ENCODE results near the gene BCORL1. TPM values are rescaled to one million over a fixed set of nuclear protein-coding genes. Genes with fewer than 3 reads are reported as not detected.

Gene BCORL1
- total and polyA plus RNA-seq, 2 of the 8 experiments (the other 6 are each of a cell fraction or from before 2014, with no cell fraction given) = 1.4 to 6.2 TPM

GRCh38 chrX:130027569-130027968 lies 45.1 kb downstream of the BCORL1 start:
- H3K79me2 ChIP-seq (ENCODE audit: control insufficient read depth in 1 of 2, insufficient read depth in 2 of 2, low read length in 2 of 2) = no peaks in the 10 kb centered on the region
- peaks cover 0 to 7% (median 2%) of the 10 kb centered on the region in 4 experiments; a peak in 4 of 8 replicates for H3K36me3 ChIP-seq (ENCODE audit: control insufficient read depth in 2 of 4, insufficient read depth in 4 of 4, low read length in 3 of 4)
- no peak overlapping the region for H2BK5ac ChIP-seq (ENCODE audit: low read depth, low read length)
- H4K20me1 ChIP-seq (replicated peaks in 1 of 2; ENCODE audit: control insufficient read depth in 1 of 2, insufficient read depth in 2 of 2, low read length in 2 of 2) = peaks cover 0 to 2% of the 10 kb centered on the region in 2 experiments
- no peak overlapping the region for H3K4ac ChIP-seq (replicated peaks; ENCODE audit: insufficient read length, low read depth, low read length)
- ChIA-PET POLR2A (ENCODE audit: partially characterized antibody) (interaction anchor here (0.6 to 0.8 kb wide), 2 partner anchors 97 to 102 kb away, joined by 3 read pairs; no protein-coding TSS in a partner anchor), CTCF (ENCODE audit: partially characterized antibody) (interaction anchor here (0.5 to 6.6 kb wide), 24 partner anchors 8 to 1108 kb away, joined by 3 to 77 read pairs (median 4); no protein-coding TSS in a partner anchor)
- H2BK20ac ChIP-seq (ENCODE audit: low read length) = no peak overlapping the region
- H2AK5ac ChIP-seq (ENCODE audit: low read depth, low read length) = no peak overlapping the region
- no peak overlapping the region for H2AFZ ChIP-seq (ENCODE audit: low read length)
- H2BK12ac ChIP-seq (ENCODE audit: low read depth, low read length) = no peak overlapping the region
- H3K9me3 ChIP-seq (ENCODE audit: insufficient read depth in 2 of 2, low read depth in 1 of 2, low read length in 1 of 2) = no peaks in the 10 kb centered on the region
- H3K27me3 ChIP-seq (replicated peaks in 1 of 4; ENCODE audit: control insufficient read depth in 3 of 4, extremely low read depth in 1 of 4, insufficient read depth in 3 of 4, low read length in 3 of 4) = no peaks in the 10 kb centered on the region
- no peak overlapping the region for H4K8ac ChIP-seq (ENCODE audit: extremely low read depth, insufficient read depth, low read length)
- TF ChIP-seq TEAD4 (IDR thresholded peaks at IDR 0.05; ENCODE audit: low read depth, low read length) (no peak), SAP30 (IDR thresholded peaks at IDR 0.05; ENCODE audit: insufficient read depth, insufficient replicate concordance, low read length) (no peak), SRF (IDR thresholded peaks at IDR 0.05; ENCODE audit: low read depth, low read length) (no peak), CBX8 (IDR thresholded peaks at IDR 0.05; ENCODE audit: borderline replicate concordance, low read depth, low read length) (no peak), RFX5 (IDR thresholded peaks at IDR 0.05; ENCODE audit: borderline replicate concordance, low read depth, low read length) (no peak), MAX (IDR thresholded peaks at IDR 0.05) (no peak), YY1 (IDR thresholded peaks at IDR 0.05; ENCODE audit: low read depth, low read length) (no peak), ATF3 (IDR thresholded peaks at IDR 0.05; ENCODE audit: insufficient read depth, low read depth, low read length) (no peak)
- H3K4me3 ChIP-seq (ENCODE audit: extremely low read depth in 1 of 4, insufficient read depth in 2 of 4, low read depth in 3 of 4, low read length in 4 of 4) = no peak overlapping the region
- H3K9ac ChIP-seq (replicated peaks in 1 of 4; ENCODE audit: extremely low read depth in 1 of 4, low read depth in 3 of 4, low read length in 3 of 4) = no peak overlapping the region
- H3K23ac ChIP-seq (ENCODE audit: insufficient read length) = no peak overlapping the region
- H3K4me2 ChIP-seq (ENCODE audit: insufficient read depth in 1 of 2, low read depth in 2 of 2, low read length in 2 of 2) = no peak overlapping the region
- no peak overlapping the region for H3K56ac ChIP-seq (replicated peaks; ENCODE audit: insufficient read length, low read depth, low read length)
- WGBS, 2 experiments (ENCODE audit: extremely low coverage in 1 of 2, insufficient coverage in 1 of 2, insufficient read length in 1 of 2, insufficient replicate concordance in 2 of 2, low coverage in 1 of 2, low lambda C conversion rate in 2 of 2, missing lambda C conversion rate in 1 of 2) = 83% methylated on average over 4 of the region's 4 CpGs; no CpG with 5 or more reads in 1 of the 2 experiments
- no peaks in the 10 kb centered on the region for H3K23me2 ChIP-seq (ENCODE audit: low read depth, low read length)
- H4K91ac ChIP-seq (replicated peaks; ENCODE audit: insufficient read length, low read length) = no peak overlapping the region
- DNase-seq (ENCODE audit: low read depth in 1 of 2, low spot score in 2 of 2) = no peak
- no peak overlapping the region for H3K14ac ChIP-seq (ENCODE audit: insufficient read length)
- H3K79me1 ChIP-seq (ENCODE audit: low read depth, low read length) = no peaks in the 10 kb centered on the region
- H2BK15ac ChIP-seq (ENCODE audit: low read length) = no peak overlapping the region
- H4K5ac ChIP-seq (ENCODE audit: insufficient read length, low read depth, low read length) = no peak overlapping the region
- no peak for FAIRE-seq
- no peak overlapping the region for H3K18ac ChIP-seq (ENCODE audit: extremely low read depth, low read length)
- H3K27ac ChIP-seq (ENCODE audit: low read depth, low read length) = no peak overlapping the region
- peaks cover 0 to 8% (median 3%) of the 10 kb centered on the region in 4 experiments; a peak in 4 of 7 replicates for H3K4me1 ChIP-seq (replicated peaks in 1 of 4; ENCODE audit: control insufficient read depth in 3 of 4, insufficient read depth in 4 of 4, low read length in 3 of 4)
- no peak overlapping the region for H2BK120ac ChIP-seq (replicated peaks; ENCODE audit: low read depth, low read length)
